OCI-LY3 (cell line): ENCODE measurements around the gene GGTA1.

Experiments used
- CTCF ChIP-seq: fragments of 200-600, 300-600 bp; sonication (generic); IDR thresholded peaks from 2 replicates; pipeline ENCODE4 v1.5.1; 2014; ENCODE audit warnings: antibody characterized with exemption, low read length, low read depth
- EZH2phosphoT487 ChIP-seq: fragments of 200-600 bp; shearing (Covaris generic); IDR thresholded peaks from 2 replicates; pipeline ENCODE4 v1.6.1; 2018; ENCODE audit warnings: antibody characterized with exemption, mixed run types, low read depth

GRCh38 chr9:121494192-121494591 lies 5.5 kb downstream of the GGTA1 start:
- no peak for TF ChIP-seq CTCF
- TF ChIP-seq EZH2phosphoT487: no peak
